ACC112 (cell line): ENCODE data around the gene JPH2.
"Not testable (repeated sequence)": the region's sequence is repeated elsewhere in the genome, so short reads cannot be mapped to it uniquely, and the experiment has no call there.

Experiments
- H2AFZ ChIP-seq: fragments of 200-600 bp; sonication (generic); one replicate; pipeline ENCODE4 v1.6.0; 2017; ENCODE audit warnings: antibody characterized with exemption, low read length; ENCODE audit not compliant: unreplicated experiment
- H3K27ac ChIP-seq: fragments of 200-600 bp; sonication (generic); 2 replicates; pipeline ENCODE4 v1.5.1; 2014; ENCODE audit warnings: low read depth, mild to moderate bottlenecking, antibody characterized with exemption, low read length, moderate library complexity
- H3K27me3 ChIP-seq: fragments of 200-600 bp; sonication (generic); 2 replicates; pipeline ENCODE4 v1.6.1; 2014; ENCODE audit warnings: mild to moderate bottlenecking, antibody characterized with exemption, low read length, moderate library complexity, mixed read lengths; ENCODE audit not compliant: insufficient read depth
- H3K36me3 ChIP-seq: fragments of 200-600 bp; sonication (generic); 2 replicates; pipeline ENCODE4 v1.6.1; 2016; ENCODE audit warnings: mild to moderate bottlenecking, antibody characterized with exemption, low read length, moderate library complexity, mixed read lengths; ENCODE audit not compliant: insufficient read depth
- H3K4me1 ChIP-seq: fragments of 200-600 bp; sonication (generic); one replicate; pipeline ENCODE4 v1.6.1; 2016; ENCODE audit warnings: low read length, mixed read lengths; ENCODE audit not compliant: insufficient read depth, unreplicated experiment, control insufficient read depth
- H3K4me3 ChIP-seq: fragments of 200-600 bp; sonication (generic); 2 replicates; pipeline ENCODE4 v1.5.1; 2014; ENCODE audit warnings: mild to moderate bottlenecking, low read depth, low read length
- H3K79me2 ChIP-seq: fragments of 200-600 bp; sonication (generic); one replicate; pipeline ENCODE4 v1.6.0; 2016; ENCODE audit warnings: low read length; ENCODE audit not compliant: control insufficient read depth, unreplicated experiment, insufficient read depth

Gene JPH2

GRCh38 chr20:44135417-44136204, 51.4 kb downstream of the JPH2 start:
- Histone ChIP-seq H3K36me3 (no peaks in the 10 kb centered on the region), H3K79me2 (no peaks in the 10 kb centered on the region), H3K27ac (no peak overlapping the region), H3K27me3 (0 out of 2 replicates have a peak, but pooled peaks cover 5% of the 10 kb centered on the region), H2AFZ (no peak overlapping the region), H3K4me1 (no peaks in the 10 kb centered on the region), H3K4me3 (no peak overlapping the region)

- H3K27ac ChIP-seq: no peak overlapping the region
- no peaks in the 10 kb centered on the region for H3K4me1 ChIP-seq
- no peaks in the 10 kb centered on the region for H3K79me2 ChIP-seq
- H2AFZ ChIP-seq: no peak overlapping the region
- H3K27me3 ChIP-seq: 0 out of 2 replicates have a peak, but pooled peaks cover 3% of the 10 kb centered on the region
- H3K36me3 ChIP-seq: no peaks in the 10 kb centered on the region
- H3K4me3 ChIP-seq: no peak overlapping the region
Measured at GRCh38 chr20:44135012-44135412, 52.0 kb downstream of the JPH2 start.

GRCh38 chr20:44133424-44133823, 53.6 kb downstream of the JPH2 start:
- Histone ChIP-seq H2AFZ (no peak overlapping the region), H3K4me1 (no peaks in the 10 kb centered on the region), H3K36me3 (no peaks in the 10 kb centered on the region), H3K4me3 (no peak overlapping the region), H3K27me3 (0 out of 2 replicates have a peak, but pooled peaks cover 3% of the 10 kb centered on the region), H3K79me2 (no peaks in the 10 kb centered on the region), H3K27ac (no peak overlapping the region)

GRCh38 chr20:44131704-44132103, 55.3 kb downstream of the JPH2 start:
- peaks cover 7% of the 10 kb centered on the region; the same call in 1 of the 2 replicates for H3K27me3 ChIP-seq
- no peak overlapping the region for H2AFZ ChIP-seq
- no peak overlapping the region for H3K27ac ChIP-seq
- no peak overlapping the region for H3K4me3 ChIP-seq
- H3K79me2 ChIP-seq: no peaks in the 10 kb centered on the region
- no peaks in the 10 kb centered on the region for H3K36me3 ChIP-seq
- no peaks in the 10 kb centered on the region for H3K4me1 ChIP-seq

- Histone ChIP-seq H3K79me2 (no peaks in the 10 kb centered on the region), H3K4me3 (no peak overlapping the region), H2AFZ (no peak overlapping the region), H3K36me3 (no peaks in the 10 kb centered on the region), H3K27ac (no peak overlapping the region), H3K27me3 (peaks cover 10% of the 10 kb centered on the region; the same call in 1 of the 2 replicates), H3K4me1 (no peaks in the 10 kb centered on the region)
Measured at GRCh38 chr20:44129911-44130718, 56.9 kb downstream of the JPH2 start.

- H3K79me2 ChIP-seq, H2AFZ ChIP-seq, H3K36me3 ChIP-seq, H3K4me3 ChIP-seq, H3K4me1 ChIP-seq, H3K27ac ChIP-seq, H3K27me3 ChIP-seq: not testable (repeated sequence)
Measured at GRCh38 chr20:44129300-44129699, 57.7 kb downstream of the JPH2 start.

- H3K79me2 ChIP-seq: no peaks in the 10 kb centered on the region
- H2AFZ ChIP-seq: no peak overlapping the region
- no peak overlapping the region for H3K27ac ChIP-seq
- no peaks in the 10 kb centered on the region for H3K4me1 ChIP-seq
- H3K27me3 ChIP-seq: peaks cover 21% of the 10 kb centered on the region
- H3K4me3 ChIP-seq: no peak overlapping the region
- H3K36me3 ChIP-seq: no peaks in the 10 kb centered on the region
Measured at GRCh38 chr20:44126445-44126844, 60.5 kb downstream of the JPH2 start.

- no peaks in the 10 kb centered on the region for H3K4me1 ChIP-seq
- no peaks in the 10 kb centered on the region for H3K36me3 ChIP-seq
- H3K27me3 ChIP-seq: peaks cover 22% of the 10 kb centered on the region
- H2AFZ ChIP-seq: no peak overlapping the region
- no peak overlapping the region for H3K4me3 ChIP-seq
- no peaks in the 10 kb centered on the region for H3K79me2 ChIP-seq
- no peak overlapping the region for H3K27ac ChIP-seq
Measured at GRCh38 chr20:44125332-44126127, 61.5 kb downstream of the JPH2 start.

- no peaks in the 10 kb centered on the region for H3K36me3 ChIP-seq
- H3K4me1 ChIP-seq: no peaks in the 10 kb centered on the region
- H3K27me3 ChIP-seq: peaks cover 29% of the 10 kb centered on the region
- H3K79me2 ChIP-seq: no peaks in the 10 kb centered on the region
- no peak overlapping the region for H3K27ac ChIP-seq
- H2AFZ ChIP-seq: no peak overlapping the region
- H3K4me3 ChIP-seq: no peak overlapping the region
Measured at GRCh38 chr20:44123874-44124535, 63.0 kb downstream of the JPH2 start.

- Histone ChIP-seq H2AFZ (no peak overlapping the region), H3K4me3 (no peak overlapping the region), H3K27ac (no peak overlapping the region)
Measured at GRCh38 chr20:44123251-44123650, 63.7 kb downstream of the JPH2 start.

More at GRCh38 chr20:44123251-44123650, 63.7 kb downstream of the JPH2 start:
- Histone ChIP-seq H3K79me2 (no peaks in the 10 kb centered on the region), H3K4me1 (no peaks in the 10 kb centered on the region), H3K36me3 (no peaks in the 10 kb centered on the region), H3K27me3 (peaks cover 29% of the 10 kb centered on the region)
